ENCODE measurements around the gene DDX49. TPM values are rescaled to one million over a fixed set of nuclear protein-coding genes. Genes with fewer than 3 reads are reported as not detected.

DDX49 gene
- total RNA-seq, 1 experiment from 2014 or later, result 47.9 TPM

- no peak for TF ChIP-seq ZSCAN18 (CRISPR knock-in tag; IDR thresholded peaks at IDR 0.05)
Measured at GRCh38 chr19:18898081-18898606, 21.4 kb upstream of the DDX49 start (continued).

GRCh38 chr19:18898607-18899408 lies 20.7 kb upstream of the DDX49 start:
- CTCF ChIA-PET, result interaction anchor here (0.6 to 1.5 kb wide), 4 partner anchors 33 to 97 kb away, joined by 3 to 4 read pairs (median 3); no protein-coding TSS in a partner anchor
- peaks cover 5% of the 10 kb centered on the region; the same call in 1 of the 2 replicates for H3K36me3 Mint-ChIP-seq
- peaks cover 16% of the 10 kb centered on the region for H3K27me3 Mint-ChIP-seq (ENCODE audit: low read depth)
- no peak overlapping the region for H3K27ac Mint-ChIP-seq
- H3K4me3 Mint-ChIP-seq, result no peak overlapping the region
- ATAC-seq (no peak), DNase-seq (ENCODE audit: low spot score) (no peak)
- TF ChIP-seq ZSCAN18 (CRISPR knock-in tag; IDR thresholded peaks at IDR 0.05) (no peak), FOXP1 (CRISPR knock-in tag; IDR thresholded peaks at IDR 0.05; ENCODE audit: borderline replicate concordance) (no peak), FOXK1 (CRISPR knock-in tag; IDR thresholded peaks at IDR 0.05) (no peak), NFATC4 (CRISPR knock-in tag; IDR thresholded peaks at IDR 0.05) (no peak), SMAD3 (CRISPR knock-in tag; IDR thresholded peaks at IDR 0.05; ENCODE audit: borderline replicate concordance) (no peak), NR3C1 (CRISPR knock-in tag; conservative IDR thresholded peaks at IDR 0.05; ENCODE audit: low read depth) (no peak), ATF3 (CRISPR knock-in tag; conservative IDR thresholded peaks at IDR 0.05) (no peak), EMX1 (CRISPR knock-in tag; IDR thresholded peaks at IDR 0.05) (no peak), OVOL2 (CRISPR knock-in tag; IDR thresholded peaks at IDR 0.05; ENCODE audit: borderline replicate concordance) (no peak)
- H3K9me3 Mint-ChIP-seq, result no peaks in the 10 kb centered on the region
- H3K4me1 Mint-ChIP-seq, result no peaks in the 10 kb centered on the region
- POLR2A ChIA-PET, result interaction anchor here (0.6 kb wide), 1 partner anchor 88 kb away, joined by 4 read pairs; no protein-coding TSS in a partner anchor

- H3K36me3 Mint-ChIP-seq, result peaks cover 5% of the 10 kb centered on the region; the same call in 1 of the 2 replicates
- no peak for ATAC-seq
- DNase-seq (ENCODE audit: low spot score), result no peak
- no peaks in the 10 kb centered on the region for H3K9me3 Mint-ChIP-seq
- no peak overlapping the region for H3K4me3 Mint-ChIP-seq
- CTCF ChIA-PET, result interaction anchor here (0.5 to 1.3 kb wide), 3 partner anchors 34 to 337 kb away, joined by 3 to 4 read pairs (median 3); no protein-coding TSS in a partner anchor
- POLR2A ChIA-PET, result no interaction called here
- no peak overlapping the region for H3K27ac Mint-ChIP-seq
- H3K4me1 Mint-ChIP-seq, result no peaks in the 10 kb centered on the region
- H3K27me3 Mint-ChIP-seq (ENCODE audit: low read depth), result peaks cover 16% of the 10 kb centered on the region
- no peak for TF ChIP-seq NFATC4 (CRISPR knock-in tag; IDR thresholded peaks at IDR 0.05)
- TF ChIP-seq ARID4B (CRISPR knock-in tag; IDR thresholded peaks at IDR 0.05; ENCODE audit: borderline replicate concordance), result no peak
- no peak for TF ChIP-seq ZNF532 (CRISPR knock-in tag; IDR thresholded peaks at IDR 0.05; ENCODE audit: borderline replicate concordance)
- no peak for TF ChIP-seq ZMAT4 (CRISPR knock-in tag; IDR thresholded peaks at IDR 0.05)
Measured at GRCh38 chr19:18899624-18900560, 19.6 kb upstream of the DDX49 start.

Measured in WTC11 (cell line).